Spleen (tissue), 7 donors: ENCODE measurements around the gene SSBP2.

Source experiments
- CTCF ChIP-seq, 11 experiments: fragments of 200-600 bp in 7 of 11; fragments of 450-650 bp in 4 of 11; sonication (generic) in 4 of 11; IDR thresholded peaks in 8 of 11; conservative IDR thresholded peaks in 3 of 11; 1 replicate in 7 of 11; 2 replicates in 4 of 11; pipeline versions ENCODE4 v1.4.0 to v1.8.0; 2016 to 2021; ENCODE audit warnings: antibody characterized with exemption in 11 of 11, inconsistent platforms in 4 of 11, mild to moderate bottlenecking in 1 of 11
- POLR2A ChIP-seq, 3 donors: fragments of 450-650 bp; IDR thresholded peaks; one replicate each; pipeline ENCODE4 v1.5.1; 2017; ENCODE audit warnings: antibody characterized with exemption in 3 of 3, mild to moderate bottlenecking in 1 of 3
- POLR2AphosphoS5 ChIP-seq, 3 donors: sonication (generic); formaldehyde crosslinking; IDR thresholded peaks; one replicate each; pipeline ENCODE4 v1.5.1; 2017; ENCODE audit warnings: antibody characterized with exemption in 3 of 3
- donor health status: DM: no; HTN: no; CAD: no; lungs with moderate emphysema.
- donor health status: DM: no; HTN: no; CAD: no.
- donor health status: DM: no; HTN: no; CAD: no.

GRCh38 chr5:81778642-81779041, 27.7 kb upstream of the SSBP2 start:
- TF ChIP-seq CTCF (IDR thresholded peaks at IDR 0.05 in 8 of 11, conservative IDR thresholded peaks at IDR 0.05 in 3 of 11) (no peak), POLR2A (IDR thresholded peaks at IDR 0.05) (no peak), POLR2AphosphoS5 (IDR thresholded peaks at IDR 0.05) (no peak)
